Kidney (tissue), 14 donors: ENCODE measurements around the gene MSRB1. TPM values are rescaled to one million over a fixed set of nuclear protein-coding genes. Genes with fewer than 3 reads are reported as not detected.

Source experiments
- DNase-seq, 5 donors: peaks; one replicate each; pipeline ENCODE4 v3.0.0-alpha.2; 2013 to 2020
- FAIRE-seq: peaks from 2 replicates; lab custom pipeline; 2012; peaks lifted over from hg19 to GRCh38; lab: Jason Lieb, UNC
- H3K27ac ChIP-seq, 2 donors: one replicate each; pipeline ENCODE4 v1.7.0; 2013; ENCODE audit warnings: low read depth in 2 of 2, low read length in 2 of 2, inconsistent platforms in 1 of 2
- H3K27me3 ChIP-seq: one replicate; pipeline ENCODE4 v1.7.1; 2013; ENCODE audit warnings: low read length, inconsistent platforms; ENCODE audit not compliant: control insufficient read depth, insufficient read depth
- H3K36me3 ChIP-seq, 3 donors: one replicate each; pipeline versions ENCODE4 v1.7.0 to v1.7.1; 2013; ENCODE audit warnings: low read length in 3 of 3, control low read depth in 1 of 3, inconsistent platforms in 1 of 3; ENCODE audit not compliant: insufficient read depth in 3 of 3, control insufficient read depth in 2 of 3
- H3K4me1 ChIP-seq, 3 donors: one replicate each; pipeline versions ENCODE4 v1.7.0 to v1.7.1; 2013; ENCODE audit warnings: low read length in 3 of 3, inconsistent platforms in 1 of 3, low read depth in 1 of 3; ENCODE audit not compliant: control insufficient read depth in 2 of 3, insufficient read depth in 2 of 3
- H3K4me3 ChIP-seq, 3 donors: one replicate each; pipeline versions ENCODE4 v1.7.0 to v1.8.1; 2013; ENCODE audit warnings: low read length in 3 of 3, control low read depth in 1 of 3, inconsistent platforms in 1 of 3
- H3K9ac ChIP-seq, 3 donors: one replicate each; pipeline versions ENCODE4 v1.7.0 to v1.7.1; 2013; ENCODE audit warnings: low read length in 3 of 3, control low read depth in 1 of 3, inconsistent platforms in 1 of 3
- H3K9me3 ChIP-seq, 3 donors: one replicate each; pipeline versions ENCODE4 v1.7.0 to v1.7.1; 2013; ENCODE audit warnings: low read length in 3 of 3, control low read depth in 1 of 3, inconsistent platforms in 1 of 3; ENCODE audit not compliant: control insufficient read depth in 2 of 3, insufficient read depth in 1 of 3
- intact Hi-C: fragments of 100-400 bp; cut with DNase I; formaldehyde crosslinking; loops from one replicate; pipeline ENCODE4 v1.11.1; 2022
- polyA plus RNA-seq: library from polyadenylated mRNA; stranded (reverse); fragments of 350-450 nt; fragmentation: Illumina TruSeq; extraction: RNeasy Lipid Tissue Mini Kit (QIAGEN cat#74804); gene quantifications from one replicate; pipeline ENCODE4 v1.2.3, GENCODE V29; 2014; ENCODE audit warnings: low read depth, low replicate concordance; ENCODE audit not compliant: insufficient read depth
- total RNA-seq: library from RNA; stranded (reverse); fragmentation: NEBNext Ultra II Directional; extraction: Animal tissue kit (Norgen Biotek cat#: 25700); gene quantifications from one replicate; pipeline ENCODE4 v1.2.1, GENCODE V29; 2021
- TF ChIP-seq, protein P1 (sequence below): IDR thresholded peaks from 3 replicates; pipeline ENCODE4 v1.5.1; 2012; ENCODE audit warnings: mild to moderate bottlenecking, moderate library complexity, borderline replicate concordance; ENCODE audit not compliant: insufficient read depth; ENCODE audit errors: extremely low read depth
- donor health status: control.
- donor health status: control.
- donor health status: control.
- donor health status: control.
- donor health status: control.
- donor health status: DM: yes; HTN: yes; CAD: no.
- donor health status: Normal renal cell carcinoma (clear cell type).

MSRB1 gene
- total and polyA plus RNA-seq, 2 donors from 2014 or later = 32.0 to 189 TPM

DNA sequence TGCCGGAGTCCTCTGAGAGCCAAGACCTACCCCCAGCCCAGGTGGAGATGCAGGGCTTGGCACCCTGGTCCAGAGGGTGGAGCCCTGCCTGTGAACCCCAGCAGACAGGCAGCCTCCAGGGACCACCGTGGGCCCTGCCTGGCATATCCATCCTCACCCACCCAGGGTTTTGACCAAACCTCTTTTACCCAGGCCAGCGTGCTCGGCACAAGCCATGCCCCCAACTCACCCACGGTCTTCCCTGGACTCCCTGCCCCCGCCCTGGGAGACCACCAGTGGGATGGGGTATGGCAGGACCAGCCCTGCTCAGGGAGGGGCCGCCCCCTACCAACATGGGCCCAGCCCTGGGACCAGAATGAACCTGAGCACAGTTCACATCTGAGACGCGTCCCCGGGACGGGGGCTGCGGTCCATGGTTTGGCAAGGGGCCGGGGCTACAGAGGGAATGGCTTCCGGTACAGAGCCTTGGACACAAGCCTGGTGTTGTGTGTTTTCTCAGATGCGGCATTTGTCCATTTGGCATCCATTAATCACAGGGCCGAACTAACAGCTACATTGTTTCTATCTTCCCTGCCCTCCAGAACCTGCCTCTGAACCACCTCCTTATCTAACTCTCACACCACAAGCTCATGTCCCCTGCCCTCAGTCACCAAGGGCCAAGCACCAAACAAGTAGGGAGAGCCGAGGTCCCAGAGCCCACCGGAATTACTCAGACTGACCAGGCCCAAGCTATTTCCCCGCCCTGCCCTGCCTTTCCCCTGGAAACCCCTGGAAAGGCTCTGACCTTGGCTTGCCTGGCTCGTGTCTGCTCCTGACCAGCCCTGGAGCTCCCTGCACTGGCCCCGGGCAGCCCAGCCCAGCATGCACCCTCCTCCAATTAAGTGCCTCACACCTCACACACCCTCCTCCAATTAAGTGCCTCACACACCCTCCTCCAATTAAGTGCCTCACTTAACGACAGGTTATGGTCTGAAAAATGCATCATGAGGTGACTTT lies 38.9 kb downstream of the MSRB1 start:
- intact Hi-C loops = no loop called here
- no peaks in the 10 kb centered on the region for H3K4me1 ChIP-seq
- DNase-seq = no peak
- no peak for FAIRE-seq
- TF ChIP-seq, protein P1, sequence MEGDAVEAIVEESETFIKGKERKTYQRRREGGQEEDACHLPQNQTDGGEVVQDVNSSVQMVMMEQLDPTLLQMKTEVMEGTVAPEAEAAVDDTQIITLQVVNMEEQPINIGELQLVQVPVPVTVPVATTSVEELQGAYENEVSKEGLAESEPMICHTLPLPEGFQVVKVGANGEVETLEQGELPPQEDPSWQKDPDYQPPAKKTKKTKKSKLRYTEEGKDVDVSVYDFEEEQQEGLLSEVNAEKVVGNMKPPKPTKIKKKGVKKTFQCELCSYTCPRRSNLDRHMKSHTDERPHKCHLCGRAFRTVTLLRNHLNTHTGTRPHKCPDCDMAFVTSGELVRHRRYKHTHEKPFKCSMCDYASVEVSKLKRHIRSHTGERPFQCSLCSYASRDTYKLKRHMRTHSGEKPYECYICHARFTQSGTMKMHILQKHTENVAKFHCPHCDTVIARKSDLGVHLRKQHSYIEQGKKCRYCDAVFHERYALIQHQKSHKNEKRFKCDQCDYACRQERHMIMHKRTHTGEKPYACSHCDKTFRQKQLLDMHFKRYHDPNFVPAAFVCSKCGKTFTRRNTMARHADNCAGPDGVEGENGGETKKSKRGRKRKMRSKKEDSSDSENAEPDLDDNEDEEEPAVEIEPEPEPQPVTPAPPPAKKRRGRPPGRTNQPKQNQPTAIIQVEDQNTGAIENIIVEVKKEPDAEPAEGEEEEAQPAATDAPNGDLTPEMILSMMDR = no peak
- H3K4me3 ChIP-seq = no peak overlapping the region
- H3K9me3 ChIP-seq = no peaks in the 10 kb centered on the region
- H3K27ac ChIP-seq = no peak overlapping the region
- no peaks in the 10 kb centered on the region for H3K36me3 ChIP-seq
- H3K9ac ChIP-seq = no peak overlapping the region
- no peaks in the 10 kb centered on the region for H3K27me3 ChIP-seq

DNA sequence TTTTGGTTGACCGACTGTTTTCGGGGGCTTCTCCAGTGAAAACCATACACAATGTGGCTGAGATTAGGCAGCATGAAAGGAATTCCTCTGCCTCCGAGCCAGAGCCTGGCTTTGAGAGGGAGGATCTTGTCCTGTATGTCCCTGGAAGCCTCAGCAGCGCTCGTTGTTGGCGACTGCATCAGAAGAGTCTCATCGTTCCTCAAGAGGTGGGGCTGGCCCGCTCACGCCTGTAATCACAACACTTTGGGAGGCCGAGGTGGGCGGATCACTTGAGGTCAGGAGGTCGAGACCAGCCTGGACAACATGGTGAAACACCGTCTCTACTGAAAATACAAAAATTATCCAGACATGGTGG lies 39.8 kb downstream of the MSRB1 start:
- Histone ChIP-seq H3K9ac (no peak overlapping the region), H3K27me3 (no peaks in the 10 kb centered on the region), H3K27ac (no peak overlapping the region), H3K36me3 (no peaks in the 10 kb centered on the region), H3K4me3 (no peak overlapping the region), H3K4me1 (no peaks in the 10 kb centered on the region), H3K9me3 (no peaks in the 10 kb centered on the region)
- TF ChIP-seq, protein P1 = no peak
- intact Hi-C loops = no loop called here
- no peak for FAIRE-seq
- no peak for DNase-seq

DNA sequence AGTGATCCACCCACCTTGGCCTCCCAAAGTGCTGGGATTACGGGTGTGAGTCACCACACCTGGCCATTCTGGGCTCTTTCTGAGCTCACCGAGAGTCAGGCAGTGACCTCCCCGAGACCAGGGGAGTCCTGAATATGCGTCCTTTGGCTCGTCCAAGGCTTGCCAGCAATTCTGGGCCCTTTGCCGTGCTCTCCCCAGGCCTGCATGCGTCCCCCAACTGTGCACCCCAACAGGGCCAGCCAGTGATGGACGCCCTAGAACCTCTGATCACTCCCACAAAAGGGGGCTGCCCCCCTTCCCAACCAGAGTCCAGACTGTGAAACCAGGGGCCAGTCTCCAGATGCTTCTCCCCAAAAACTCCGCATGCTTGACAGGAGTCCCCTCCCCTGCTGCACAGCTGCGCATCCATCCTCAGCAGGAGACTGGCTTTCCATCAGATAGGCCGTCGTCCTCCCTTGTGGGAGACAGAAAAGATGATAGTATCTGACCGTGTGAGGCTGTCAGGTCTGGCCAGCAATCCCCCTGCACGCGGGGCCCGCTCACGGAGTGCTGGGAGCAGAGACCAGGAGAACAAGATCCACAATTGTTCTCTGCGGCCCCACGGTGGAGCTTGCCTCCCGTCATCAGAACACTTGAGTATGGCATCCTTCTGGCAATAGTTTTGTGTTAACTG lies 40.3 kb downstream of the MSRB1 start:
- intact Hi-C loops = no loop called here
- Histone ChIP-seq H3K27me3 (no peaks in the 10 kb centered on the region), H3K4me1 (no peaks in the 10 kb centered on the region), H3K36me3 (no peaks in the 10 kb centered on the region), H3K4me3 (no peak overlapping the region), H3K9me3 (no peaks in the 10 kb centered on the region), H3K27ac (no peak overlapping the region), H3K9ac (no peak overlapping the region)
- no peak for FAIRE-seq
- DNase-seq = peak in 1 of 5 donors; percentile 41
- TF ChIP-seq, protein P1 = no peak
